GM21825 (cell line): Measurements from ENCODE around the gene BARD1.

Source experiments
- ATAC-seq: cut with Tn5 transposase; IDR thresholded peaks from one replicate; pipeline ENCODE4 v1.9.1; 2021; ENCODE audit warnings: mild to moderate bottlenecking, moderate library complexity; ENCODE audit not compliant: unreplicated experiment

Gene BARD1

GRCh38 chr2:214679736-214680135 lies 129.7 kb downstream of the BARD1 start:
- ATAC-seq = peak; percentile 50

DNA sequence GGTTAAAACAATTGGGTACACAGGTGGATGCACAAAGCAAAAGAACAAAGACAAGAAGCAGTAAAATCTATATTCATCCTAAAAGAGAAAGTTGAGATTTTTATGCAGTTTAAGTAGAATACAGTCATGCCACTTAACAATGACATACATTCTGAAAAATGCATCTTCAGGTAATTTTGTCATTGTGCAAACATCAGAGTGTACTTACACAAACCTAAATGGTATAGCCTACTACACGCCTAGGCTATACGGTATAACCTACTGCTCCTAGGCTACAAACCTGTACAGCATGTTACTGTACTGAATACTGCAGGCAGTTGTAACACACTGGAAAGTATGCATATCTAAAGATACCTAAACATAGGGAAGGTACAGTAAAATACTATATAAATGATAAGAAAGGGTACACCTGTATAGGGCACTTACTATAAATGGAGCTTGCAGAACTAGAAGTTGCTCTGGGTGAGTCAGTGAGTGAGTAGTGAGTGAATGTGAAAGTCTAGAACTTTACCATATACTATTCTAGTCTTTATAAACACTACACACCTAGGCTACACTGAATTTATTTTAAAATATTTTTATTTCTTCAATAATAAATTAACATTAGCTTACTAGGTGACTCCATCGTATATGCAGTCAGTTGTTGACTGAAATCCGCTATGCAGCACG lies 132.9 kb downstream of the BARD1 start:
- no peak for ATAC-seq
